GM18519 (cell line): ENCODE measurements around the gene JAKMIP1.
"Not testable (repeated sequence)": the region's sequence is repeated elsewhere in the genome, so short reads cannot be mapped to it uniquely, and the experiment has no call there.

Source experiments
- ATAC-seq: cut with Tn5 transposase; IDR thresholded peaks from one replicate; pipeline ENCODE4 v1.9.1; 2021; ENCODE audit warnings: mild to moderate bottlenecking, moderate library complexity; ENCODE audit not compliant: unreplicated experiment, low FRiP score

The JAKMIP1 gene

GRCh38 chr4:6001680-6002491 lies 198.5 kb downstream of the JAKMIP1 start:
- ATAC-seq, result no peak

- ATAC-seq, result no peak
These were observed 200.5 kb downstream of the JAKMIP1 start for GRCh38 chr4:5999830-6000365.

DNA sequence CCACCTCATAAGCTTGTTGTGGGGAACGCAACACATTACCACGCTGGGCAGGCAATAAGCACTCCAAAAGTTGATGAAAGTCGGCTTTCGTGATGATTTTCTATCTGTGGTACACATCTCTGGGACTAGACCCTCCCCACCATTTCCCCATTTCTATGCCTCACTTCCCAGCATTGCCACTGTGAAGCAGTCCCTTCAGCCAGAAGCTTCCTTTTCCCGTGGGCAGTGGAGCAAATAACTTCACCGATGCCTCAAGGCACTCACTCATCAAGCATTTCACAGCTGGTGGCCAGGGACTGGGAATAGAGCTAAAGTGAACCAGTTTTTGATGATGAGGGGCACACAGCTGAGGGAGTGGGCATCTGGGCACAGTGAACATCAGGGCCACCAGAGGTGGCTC lies 201.0 kb downstream of the JAKMIP1 start:
- no peak for ATAC-seq

DNA sequence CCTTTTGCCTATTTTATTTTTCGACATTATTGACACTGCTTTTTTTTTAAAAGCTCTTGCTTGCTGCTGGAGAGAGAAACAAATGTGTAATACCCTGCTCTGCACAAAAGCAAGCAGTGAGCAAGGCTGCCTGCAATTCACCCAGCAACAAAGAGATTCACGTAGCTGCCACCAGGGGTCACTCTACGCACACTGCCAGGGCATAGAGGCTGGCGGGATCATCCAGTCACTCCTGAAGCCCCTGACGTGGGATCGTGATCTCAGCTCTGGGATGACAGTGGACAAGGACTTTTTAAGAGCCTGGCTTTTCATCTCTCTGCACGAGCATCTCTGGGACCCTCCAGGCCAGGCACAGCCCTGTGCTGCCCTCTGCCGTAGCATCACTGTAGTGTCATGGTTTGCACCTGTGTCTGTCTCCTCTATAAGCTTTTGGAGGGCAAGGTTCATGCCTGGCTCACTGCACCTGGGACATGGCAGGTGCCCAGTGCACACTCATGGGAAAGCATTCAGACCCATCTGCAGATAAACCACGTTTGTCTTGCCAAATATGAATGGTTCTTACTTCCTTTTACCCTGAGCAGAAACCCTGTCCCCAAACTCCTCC lies 201.9 kb downstream of the JAKMIP1 start:
- no peak for ATAC-seq

- no peak for ATAC-seq
These were observed 203.7 kb downstream of the JAKMIP1 start for GRCh38 chr4:5996641-5997040.

- no peak for ATAC-seq
These were observed 204.3 kb downstream of the JAKMIP1 start for GRCh38 chr4:5995901-5996623.

- no peak for ATAC-seq
These were observed 206.2 kb downstream of the JAKMIP1 start for GRCh38 chr4:5993876-5994811.

DNA sequence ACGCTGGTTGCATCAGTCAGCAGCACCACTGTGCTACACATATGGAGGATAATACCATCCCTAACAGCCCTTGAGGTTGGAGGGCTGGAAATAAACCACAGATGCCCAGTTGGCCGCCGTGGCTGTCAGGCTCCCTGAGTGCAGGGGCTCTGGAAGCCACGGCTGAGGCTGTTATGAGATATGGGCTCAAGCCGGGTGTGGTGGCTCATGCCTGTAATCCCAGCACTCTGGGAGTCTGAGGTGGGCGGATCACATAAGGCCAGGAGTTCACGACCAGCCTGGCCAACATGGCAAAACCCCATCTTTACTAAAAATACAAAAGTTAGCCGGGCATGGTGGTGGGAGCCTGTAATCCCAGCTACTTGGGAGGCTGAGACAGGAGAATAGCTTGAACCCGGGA lies 207.0 kb downstream of the JAKMIP1 start:
- not testable (repeated sequence) for ATAC-seq

GRCh38 chr4:5992828-5993321 lies 207.5 kb downstream of the JAKMIP1 start:
- no peak for ATAC-seq

GRCh38 chr4:5992171-5992827 lies 208.1 kb downstream of the JAKMIP1 start:
- ATAC-seq, result no peak

GRCh38 chr4:5991405-5991804 lies 208.9 kb downstream of the JAKMIP1 start:
- no peak for ATAC-seq

- no peak for ATAC-seq
These were observed 209.7 kb downstream of the JAKMIP1 start for GRCh38 chr4:5990446-5991160.

GRCh38 chr4:5989236-5990225 lies 210.8 kb downstream of the JAKMIP1 start:
- no peak for ATAC-seq

GRCh38 chr4:5988086-5988845 lies 212.1 kb downstream of the JAKMIP1 start:
- ATAC-seq, result no peak

DNA sequence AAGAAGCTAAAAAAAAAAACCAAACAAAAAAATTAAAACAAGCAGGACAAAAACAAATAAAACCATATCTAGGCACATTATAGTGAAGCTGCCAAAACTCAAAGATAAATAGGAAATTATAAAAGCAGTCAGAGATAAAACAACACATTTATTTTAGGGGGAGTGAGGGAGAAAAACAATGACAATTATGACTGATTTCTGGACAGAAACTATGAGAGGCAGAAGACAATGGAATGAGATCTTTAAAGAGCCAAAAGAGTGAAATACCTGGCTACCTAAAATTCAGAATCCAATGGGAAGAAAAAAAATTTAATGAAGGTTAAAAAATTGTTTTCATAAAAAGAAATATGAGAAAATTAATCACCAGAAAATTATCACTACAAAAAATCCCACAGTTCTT lies 215.5 kb downstream of the JAKMIP1 start:
- no peak for ATAC-seq

- no peak for ATAC-seq
These were observed 218.0 kb downstream of the JAKMIP1 start for GRCh38 chr4:5982156-5982973.
